Kidney epithelial cell (primary cell): Measurements from ENCODE around the gene SF3B6. TPM values are rescaled to one million over a fixed set of nuclear protein-coding genes. Genes with fewer than 3 reads are reported as not detected.

Experiments
- DNase-seq: peaks from one replicate; pipeline ENCODE4 v3.0.0-alpha.2; 2010; ENCODE audit warnings: low read depth
- H3K27me3 ChIP-seq: 2 replicates; pipeline ENCODE4 v1.6.0; 2011; ENCODE audit warnings: low read length; ENCODE audit not compliant: control insufficient read depth, insufficient read depth
- H3K36me3 ChIP-seq: 2 replicates; pipeline ENCODE4 v1.5.1; 2011; ENCODE audit warnings: low read length; ENCODE audit not compliant: control insufficient read depth, insufficient read depth
- H3K4me3 ChIP-seq: 2 replicates; pipeline ENCODE4 v1.5.1; 2011; ENCODE audit warnings: low read depth, mild to moderate bottlenecking, control low read depth, low read length
- CTCF ChIP-seq: IDR thresholded peaks from 2 replicates; pipeline ENCODE4 v1.5.1; 2011; ENCODE audit warnings: mild to moderate bottlenecking, moderate library complexity, low read length, control low read depth, inconsistent platforms; ENCODE audit not compliant: insufficient read depth, poor library complexity, severe bottlenecking
- total RNA-seq: library from RNA; depleted of rRNA; stranded (reverse); fragments of >200 nt; gene quantifications from 2 replicates; pipeline ENCODE4 v1.2.3, GENCODE V29; 2015

Gene SF3B6
- total RNA-seq, 1 donor from 2014 or later: 208 TPM

DNA sequence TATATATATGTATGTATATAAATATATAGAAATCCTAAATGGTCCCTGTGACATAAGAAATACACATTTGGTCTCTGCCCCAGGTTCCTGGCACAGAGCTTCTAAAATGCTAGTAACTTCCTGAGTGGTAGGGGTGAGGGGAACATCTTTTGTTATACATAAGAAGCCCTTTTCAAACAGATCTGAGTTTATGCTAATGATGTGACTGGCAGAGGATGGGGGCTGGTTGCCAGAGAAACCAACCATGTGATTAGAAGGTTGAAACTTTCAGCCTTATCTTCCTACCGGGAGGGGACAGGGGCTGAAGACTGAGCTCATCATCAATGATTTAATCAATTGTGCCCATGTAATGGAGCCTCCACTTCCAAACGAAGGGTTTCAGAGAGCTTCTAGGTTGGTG is 49.9 kb downstream of the SF3B6 start:
- Histone ChIP-seq H3K4me3 (no peak overlapping the region), H3K36me3 (no peaks in the 10 kb centered on the region), H3K27me3 (no peaks in the 10 kb centered on the region)
- no peak for TF ChIP-seq CTCF
- no peak for DNase-seq

- no peak for TF ChIP-seq CTCF
- Histone ChIP-seq H3K4me3 (no peak overlapping the region), H3K36me3 (no peaks in the 10 kb centered on the region), H3K27me3 (no peaks in the 10 kb centered on the region)
- DNase-seq: no peak
Measured at GRCh38 chr2:24024996-24025663, 51.0 kb downstream of the SF3B6 start.

GRCh38 chr2:24024018-24024417 is 52.1 kb downstream of the SF3B6 start:
- Histone ChIP-seq H3K4me3 (no peak overlapping the region), H3K27me3 (no peaks in the 10 kb centered on the region), H3K36me3 (no peaks in the 10 kb centered on the region)
- no peak for TF ChIP-seq CTCF
- DNase-seq: no peak

GRCh38 chr2:24022975-24023575 is 53.1 kb downstream of the SF3B6 start:
- no peak for TF ChIP-seq CTCF
- Histone ChIP-seq H3K36me3 (no peaks in the 10 kb centered on the region), H3K27me3 (no peaks in the 10 kb centered on the region), H3K4me3 (no peak overlapping the region)
- no peak for DNase-seq

- H3K27me3 ChIP-seq: no peaks in the 10 kb centered on the region
- TF ChIP-seq CTCF: no peak
- H3K36me3 ChIP-seq: no peaks in the 10 kb centered on the region
- no peak overlapping the region for H3K4me3 ChIP-seq
- no peak for DNase-seq
Measured at GRCh38 chr2:24022324-24022974, 53.7 kb downstream of the SF3B6 start.
